Suprapubic skin (tissue), 4 donors: Measurements from ENCODE around the gene ZNF638. TPM values are rescaled to one million over a fixed set of nuclear protein-coding genes. Genes with fewer than 3 reads are reported as not detected.

Source experiments
- DNase-seq, 2 donors: peaks; one replicate each; pipeline ENCODE4 v3.0.0-alpha.2; 2019; ENCODE audit warnings: low spot score in 2 of 2
- H3K27ac ChIP-seq: fragments of 200-600 bp; sonication (generic); one replicate; pipeline ENCODE4 v1.5.1; 2019
- H3K27me3 ChIP-seq: fragments of 200-600 bp; sonication (generic); one replicate; pipeline ENCODE4 v1.5.1; 2019
- H3K36me3 ChIP-seq: fragments of 200-600 bp; sonication (generic); one replicate; pipeline ENCODE4 v1.5.1; 2019
- H3K4me1 ChIP-seq: fragments of 200-600 bp; sonication (generic); one replicate; pipeline ENCODE4 v1.5.1; 2019
- H3K4me3 ChIP-seq: fragments of 200-600 bp; sonication (generic); one replicate; pipeline ENCODE4 v1.5.1; 2019; ENCODE audit warnings: mild to moderate bottlenecking
- H3K9me3 ChIP-seq: fragments of 200-600 bp; sonication (generic); one replicate; pipeline ENCODE4 v1.5.1; 2019
- CTCF ChIP-seq, 2 donors: fragments of 200-600 bp in 1 of 2; fragments of 450-650 bp in 1 of 2; sonication (generic) in 1 of 2; IDR thresholded peaks; one replicate each; pipeline ENCODE4 v1.5.1; 2016 to 2019; ENCODE audit warnings: antibody characterized with exemption in 2 of 2, mild to moderate bottlenecking in 1 of 2, moderate library complexity in 1 of 2
- EP300 ChIP-seq: sonication (generic); formaldehyde crosslinking; IDR thresholded peaks from one replicate; pipeline ENCODE4 v1.6.1; 2017; ENCODE audit warnings: antibody characterized with exemption
- POLR2A ChIP-seq, 2 donors: fragments of 450-650 bp; IDR thresholded peaks; one replicate each; pipeline ENCODE4 v1.6.1; 2017; ENCODE audit warnings: antibody characterized with exemption in 2 of 2, mild to moderate bottlenecking in 2 of 2, moderate library complexity in 2 of 2
- POLR2AphosphoS5 ChIP-seq, 3 donors: sonication (generic); formaldehyde crosslinking; IDR thresholded peaks; one replicate each; pipeline ENCODE4 v1.6.1; 2017; ENCODE audit warnings: antibody characterized with exemption in 3 of 3
- WGBS: methylation state at CpG from one replicate; pipeline ENCODE4 v1.1.5; 2018; 5-methylcytosine and 5-hydroxymethylcytosine counted together
- total RNA-seq, 4 donors: library from RNA; depleted of rRNA; stranded (reverse); fragments of >200 nt; gene quantifications; one replicate each; pipeline ENCODE4 v1.1.0, GENCODE V29; 2016

Gene ZNF638
- total RNA-seq, 4 donors from 2014 or later = 91.6 to 258 (median 115) TPM

GRCh38 chr2:71372042-71372441, 40.5 kb downstream of the ZNF638 start:
- Histone ChIP-seq H3K4me1 (no peaks in the 10 kb centered on the region), H3K36me3 (peaks cover 53% of the 10 kb centered on the region), H3K4me3 (no peak overlapping the region), H3K9me3 (no peaks in the 10 kb centered on the region), H3K27ac (no peak overlapping the region), H3K27me3 (no peaks in the 10 kb centered on the region)
- DNase-seq = no peak
- 100% methylated on average over 1 of the region's 1 CpG for WGBS
- TF ChIP-seq POLR2AphosphoS5 (IDR thresholded peaks at IDR 0.05) = no peak
- TF ChIP-seq POLR2A (IDR thresholded peaks at IDR 0.05) = no peak
- TF ChIP-seq CTCF (IDR thresholded peaks at IDR 0.05) = no peak
- TF ChIP-seq EP300 = no peak

- Histone ChIP-seq H3K4me3 (no peak overlapping the region), H3K27ac (no peak overlapping the region), H3K27me3 (no peaks in the 10 kb centered on the region), H3K36me3 (peaks cover 59% of the 10 kb centered on the region), H3K9me3 (no peaks in the 10 kb centered on the region), H3K4me1 (no peaks in the 10 kb centered on the region)
- TF ChIP-seq POLR2AphosphoS5 (IDR thresholded peaks at IDR 0.05) (no peak), CTCF (IDR thresholded peaks at IDR 0.05) (no peak), EP300 (no peak), POLR2A (IDR thresholded peaks at IDR 0.05) (no peak)
- no peak for DNase-seq
- WGBS = 83% methylated on average over 4 of the region's 4 CpGs
Observed at GRCh38 chr2:71379086-71379485, 47.5 kb downstream of the ZNF638 start.

- no peaks in the 10 kb centered on the region for H3K9me3 ChIP-seq
- no peak overlapping the region for H3K27ac ChIP-seq
- TF ChIP-seq POLR2A (IDR thresholded peaks at IDR 0.05) = no peak
- no peak for TF ChIP-seq EP300
- H3K27me3 ChIP-seq = no peaks in the 10 kb centered on the region
- DNase-seq = no peak
- H3K36me3 ChIP-seq = peaks cover 73% of the 10 kb centered on the region
- no peaks in the 10 kb centered on the region for H3K4me1 ChIP-seq
- WGBS = 88% methylated on average over 3 of the region's 3 CpGs
- H3K4me3 ChIP-seq = no peak overlapping the region
Observed at GRCh38 chr2:71380665-71381064, 49.1 kb downstream of the ZNF638 start.

GRCh38 chr2:71385012-71385411, 53.4 kb downstream of the ZNF638 start:
- TF ChIP-seq CTCF (IDR thresholded peaks at IDR 0.05) (no peak), POLR2AphosphoS5 (IDR thresholded peaks at IDR 0.05) (no peak), POLR2A (IDR thresholded peaks at IDR 0.05) (no peak), EP300 (no peak)
- no peak for DNase-seq
- H3K4me1 ChIP-seq = no peaks in the 10 kb centered on the region
- peaks cover 92% of the 10 kb centered on the region for H3K36me3 ChIP-seq
- WGBS = 36% methylated on average over 1 of the region's 1 CpG
- no peak overlapping the region for H3K4me3 ChIP-seq
- no peaks in the 10 kb centered on the region for H3K27me3 ChIP-seq
- no peaks in the 10 kb centered on the region for H3K9me3 ChIP-seq
- no peak overlapping the region for H3K27ac ChIP-seq

- H3K9me3 ChIP-seq = no peaks in the 10 kb centered on the region
- no peak overlapping the region for H3K27ac ChIP-seq
- peak in 1 of 2 donors; percentile 47 for DNase-seq
- no peaks in the 10 kb centered on the region for H3K4me1 ChIP-seq
- H3K4me3 ChIP-seq = no peak overlapping the region
- WGBS = 91% methylated on average over 16 of the region's 16 CpGs
- TF ChIP-seq POLR2A (IDR thresholded peaks at IDR 0.05) (no peak), POLR2AphosphoS5 (IDR thresholded peaks at IDR 0.05) (no peak), CTCF (IDR thresholded peaks at IDR 0.05) (no peak), EP300 (no peak)
- H3K36me3 ChIP-seq = peaks cover 71% of the 10 kb centered on the region
- no peaks in the 10 kb centered on the region for H3K27me3 ChIP-seq
Observed at GRCh38 chr2:71388214-71388613, 56.6 kb downstream of the ZNF638 start.
